Pericardium fibroblast (primary cell): Measurements from ENCODE around the gene PAWR. TPM values are rescaled to one million over a fixed set of nuclear protein-coding genes. Genes with fewer than 3 reads are reported as not detected.

ENCODE experiments used
- total RNA-seq: library from RNA; depleted of rRNA; stranded (reverse); fragments of >200 nt; gene quantifications from 2 replicates; pipeline ENCODE4 v1.2.3, GENCODE V29; 2015

Gene PAWR
- 10.5 and 16.7 TPM in 2 replicates for total RNA-seq

GRCh38 chr12:79690638-79691510 lies at the start of gene PAWR:
PAWR (minus strand) TSS chr12:79690964; CDS start chr12:79690244, 720 bp downstream.

Other genes with a start within 250 kb of the PAWR start
- gene PPP1R12A, start 244.1 kb upstream of the PAWR start, total RNA-seq, result 32.3 and 60.8 TPM in 2 replicates